ENCODE measurements around the gene SLC22A23. TPM values are rescaled to one million over a fixed set of nuclear protein-coding genes. Genes with fewer than 3 reads are reported as not detected.

The SLC22A23 gene
- total RNA-seq, 1 experiment from 2014 or later = 6.8 TPM

DNA sequence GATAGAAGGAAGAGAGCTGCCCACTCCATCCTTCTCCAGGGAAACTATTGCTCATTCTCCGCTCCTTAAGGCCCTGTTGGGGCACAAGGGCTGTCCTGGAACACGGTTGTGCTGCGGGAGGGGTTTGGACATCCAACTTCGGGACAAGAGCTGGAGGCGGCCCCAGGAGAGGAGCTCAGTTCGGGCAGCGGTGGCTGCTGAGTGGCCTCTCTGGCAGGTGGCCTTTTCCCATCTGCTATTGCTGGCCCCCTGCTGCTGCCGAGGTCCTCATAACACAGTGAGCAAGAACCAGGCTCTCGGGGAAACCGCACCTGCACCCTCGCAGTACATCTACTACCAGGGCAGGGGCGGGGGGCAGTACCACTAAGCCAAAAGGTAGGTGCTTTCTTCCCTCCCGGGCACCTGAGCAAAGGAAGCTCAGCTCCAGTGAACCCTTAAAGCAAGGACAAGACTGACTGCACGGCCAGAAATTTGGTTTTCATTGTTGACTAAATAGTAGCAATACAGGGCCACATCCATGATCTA is 134.4 kb downstream of the SLC22A23 start:
- no peak overlapping the region for H3K23ac ChIP-seq (ENCODE audit: insufficient read length, low read depth, low read length)
- H4K5ac ChIP-seq (ENCODE audit: insufficient read length, low read depth, low read length) = no peak overlapping the region
- H3K9me3 ChIP-seq (ENCODE audit: control insufficient read depth, low read depth, low read length) = no peaks in the 10 kb centered on the region
- H3K56ac ChIP-seq (ENCODE audit: insufficient read length, low read depth, low read length) = no peak overlapping the region
- H3K9ac ChIP-seq (ENCODE audit: extremely low read depth, insufficient read length, low read length) = no peak overlapping the region
- no peak overlapping the region for H3K4ac ChIP-seq (ENCODE audit: low read depth, low read length)
- H3T11ph ChIP-seq (ENCODE audit: low read length) = no peak overlapping the region
- H2BK20ac ChIP-seq (ENCODE audit: low read depth, low read length, poor library complexity, severe bottlenecking) = no peak overlapping the region
- DNase-seq = no peak
- no peak overlapping the region for H2AK5ac ChIP-seq (ENCODE audit: insufficient read length, low read length)
- no peak overlapping the region for H3K4me3 Mint-ChIP-seq
- H3K27me3 Mint-ChIP-seq (ENCODE audit: low read depth) = no peaks in the 10 kb centered on the region; the same call in 1 of the 2 replicates
- H3K9me3 Mint-ChIP-seq = no peaks in the 10 kb centered on the region
- no peak overlapping the region for H2BK15ac ChIP-seq (ENCODE audit: low read depth, low read length)
- H3K23me2 ChIP-seq (ENCODE audit: insufficient read length, low read depth, low read length, poor library complexity, severe bottlenecking) = no peaks in the 10 kb centered on the region
- no peaks in the 10 kb centered on the region for H3K79me1 ChIP-seq (ENCODE audit: insufficient read depth, low read depth, low read length, poor library complexity, severe bottlenecking)
- no peak overlapping the region for H3K14ac ChIP-seq (ENCODE audit: insufficient read depth, low read length)
- no peak overlapping the region for H2BK120ac ChIP-seq (ENCODE audit: low read depth, low read length, poor library complexity, severe bottlenecking)
- no peak for TF ChIP-seq CTCF (conservative IDR thresholded peaks at IDR 0.05)
- H4K20me1 ChIP-seq (ENCODE audit: control insufficient read depth, insufficient read depth, insufficient read length) = no peaks in the 10 kb centered on the region
- H3K27ac Mint-ChIP-seq = no peak overlapping the region
- no peaks in the 10 kb centered on the region; the same call in none of the 2 replicates for H3K79me2 ChIP-seq (ENCODE audit: insufficient read depth, low read length)
- H3K27me3 ChIP-seq (ENCODE audit: insufficient read depth, low read length) = no peaks in the 10 kb centered on the region
- peaks cover 17 to 19% of the 10 kb centered on the region in 2 experiments for H3K4me1 Mint-ChIP-seq
- H4K8ac ChIP-seq (replicated peaks; ENCODE audit: insufficient read length, low read depth, low read length) = no peak overlapping the region
- H3K27ac ChIP-seq (ENCODE audit: insufficient read length, low read depth, low read length) = no peak overlapping the region
- H2BK12ac ChIP-seq (ENCODE audit: insufficient read length, low read depth, low read length) = no peak overlapping the region
- WGBS (ENCODE audit: extremely low coverage, insufficient read length, low lambda C conversion rate) = no CpG with 5 or more reads among the region's 14 CpGs
- H4K91ac ChIP-seq (ENCODE audit: insufficient read length, low read depth, low read length) = no peak overlapping the region
- peaks cover 6% of the 10 kb centered on the region; the same call in 1 of the 2 replicates for H3K4me1 ChIP-seq (ENCODE audit: insufficient read depth, low read length)
- no peak overlapping the region for H3K18ac ChIP-seq (ENCODE audit: insufficient read length, low read depth, low read length)
- no peak overlapping the region for H2AFZ ChIP-seq (ENCODE audit: low read length)
- H3K36me3 Mint-ChIP-seq (ENCODE audit: insufficient read depth in 1 of 3, low read depth in 3 of 3) = peaks cover 0 to 13% (median 0%) of the 10 kb centered on the region in 3 experiments; a peak in 2 of 7 replicates
- H2BK5ac ChIP-seq (ENCODE audit: insufficient read length, low read length) = no peak overlapping the region
- no peak overlapping the region for H3K4me2 ChIP-seq (ENCODE audit: insufficient read depth, insufficient read length, low read length)
